HUDEP-2 (cell line): ENCODE data around the gene CDH13.

Experiments
- DNase-seq, 76 experiments: peaks; one replicate each; lab custom pipeline; 2025; ENCODE audit not compliant: unreplicated experiment in 76 of 76; lab: John Stamatoyannopoulos, UW

The CDH13 gene

DNA sequence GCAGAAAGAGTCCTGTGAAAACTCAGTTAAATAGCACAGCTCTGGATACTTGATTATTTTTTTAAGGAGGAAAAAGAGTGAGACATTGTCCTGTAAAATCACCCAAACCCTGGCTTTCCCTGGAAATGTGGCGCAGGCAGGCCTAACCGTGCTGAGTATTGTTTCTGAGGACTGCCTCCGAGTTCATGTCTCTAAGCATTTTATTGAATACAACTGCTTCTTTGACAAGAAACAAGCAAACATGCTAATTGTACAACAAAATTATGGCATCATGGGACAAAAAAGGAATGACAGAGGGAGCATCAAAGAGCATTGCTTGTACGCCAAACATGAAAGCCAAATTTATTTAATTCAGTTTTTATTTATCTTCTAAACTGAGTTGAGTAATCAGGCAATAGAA lies 1116.5 kb downstream of the CDH13 start:
- no peak for DNase-seq

DNA sequence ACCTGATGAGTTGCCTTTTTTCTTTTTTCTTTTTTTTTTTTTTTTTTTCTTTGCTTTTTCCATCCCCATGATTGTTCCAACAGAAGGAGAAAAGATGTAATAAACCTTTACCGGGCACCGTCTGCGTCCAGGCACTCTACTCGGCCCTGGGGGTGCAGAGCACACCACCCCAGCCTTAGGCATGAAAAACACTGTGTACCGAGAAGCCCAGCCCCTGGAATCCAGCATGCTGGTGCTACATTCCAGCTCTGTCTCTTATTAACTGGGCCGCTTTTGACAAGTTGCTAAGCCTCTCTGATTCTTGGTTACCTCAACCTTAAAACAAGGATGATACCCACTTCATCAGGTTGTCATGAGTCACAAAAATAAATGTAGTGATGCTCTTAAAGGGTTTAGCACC lies 1117.0 kb downstream of the CDH13 start:
- DNase-seq: no peak

DNA sequence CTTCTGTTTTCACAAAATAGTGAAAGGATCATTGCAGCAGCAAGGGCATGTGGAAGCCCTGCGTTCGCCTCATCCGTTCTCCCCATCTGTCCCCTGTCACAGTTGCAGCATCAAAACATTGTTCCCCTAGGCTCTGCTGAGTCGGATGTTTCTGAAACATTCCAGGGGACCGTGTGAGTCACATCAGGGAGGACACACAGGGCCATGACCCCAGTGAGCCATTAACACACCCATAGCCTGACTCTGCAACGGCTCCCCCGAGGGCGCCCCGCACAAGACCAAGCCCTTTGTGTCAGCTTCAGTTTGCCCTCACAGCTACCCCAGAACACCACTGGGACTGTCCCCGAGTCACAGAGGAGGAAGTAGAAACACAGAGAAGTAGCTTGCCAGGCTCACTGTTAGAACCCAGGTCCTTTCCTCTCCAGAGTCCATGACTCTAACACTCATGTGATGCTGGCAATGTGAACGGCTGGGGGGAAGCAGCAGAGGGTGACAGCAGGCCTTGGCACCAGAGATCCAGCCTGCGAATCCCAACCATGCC lies 1117.7 kb downstream of the CDH13 start:
- no peak for DNase-seq

DNA sequence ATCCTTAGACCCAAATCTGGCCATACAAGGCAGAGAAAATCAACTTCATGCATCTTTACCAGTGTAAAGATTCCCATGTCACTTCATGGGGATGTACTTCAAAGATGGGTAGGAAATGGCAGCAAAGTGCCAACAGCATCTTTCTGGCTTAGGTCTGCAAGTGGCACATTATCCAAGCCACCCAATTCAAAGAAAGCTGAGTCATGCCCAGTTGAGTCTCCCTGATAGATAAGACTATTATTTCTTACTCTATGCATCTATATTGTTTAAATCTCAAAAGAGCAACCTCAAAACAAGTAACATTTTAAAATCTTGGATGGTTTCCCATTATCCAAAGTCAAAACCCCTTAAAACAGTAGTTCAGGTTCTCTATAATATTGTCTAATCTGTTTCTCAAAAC lies 1119.8 kb downstream of the CDH13 start:
- no peak for DNase-seq

DNA sequence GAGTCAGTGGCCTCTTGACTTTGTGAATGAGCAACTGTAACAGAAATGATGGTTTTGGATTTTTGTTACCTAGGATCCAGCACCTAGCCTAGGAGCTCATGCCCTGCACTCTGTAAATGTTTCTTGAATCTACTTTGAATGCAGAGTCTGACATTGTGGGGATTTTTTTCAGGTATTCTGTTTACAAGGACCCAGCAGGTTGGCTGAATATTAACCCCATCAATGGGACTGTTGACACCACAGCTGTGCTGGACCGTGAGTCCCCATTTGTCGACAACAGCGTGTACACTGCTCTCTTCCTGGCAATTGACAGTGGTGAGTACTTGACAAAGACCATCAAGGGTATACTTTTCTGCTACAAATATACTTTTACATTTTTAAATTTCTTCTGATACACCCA lies 1121.2 kb downstream of the CDH13 start:
- DNase-seq: no peak

DNA sequence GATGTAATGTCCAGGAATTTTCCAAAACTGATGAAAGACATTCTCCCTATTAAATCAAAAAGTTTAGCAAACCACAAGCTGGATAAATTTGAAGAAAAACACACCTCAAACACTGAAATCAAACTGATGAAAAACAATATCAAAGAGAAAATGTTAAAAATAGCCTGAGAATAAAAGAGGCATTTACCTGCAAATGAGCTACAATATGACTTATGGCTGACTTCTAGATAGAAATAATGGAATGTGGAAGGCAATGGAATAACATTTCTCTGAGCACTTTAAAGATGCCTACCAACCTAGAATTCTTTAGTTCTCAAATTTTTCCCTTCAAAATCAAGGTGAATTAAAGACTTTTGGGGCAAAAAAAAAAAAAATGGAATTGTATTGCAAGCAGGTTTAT lies 1128.6 kb downstream of the CDH13 start:
- no peak for DNase-seq

DNA sequence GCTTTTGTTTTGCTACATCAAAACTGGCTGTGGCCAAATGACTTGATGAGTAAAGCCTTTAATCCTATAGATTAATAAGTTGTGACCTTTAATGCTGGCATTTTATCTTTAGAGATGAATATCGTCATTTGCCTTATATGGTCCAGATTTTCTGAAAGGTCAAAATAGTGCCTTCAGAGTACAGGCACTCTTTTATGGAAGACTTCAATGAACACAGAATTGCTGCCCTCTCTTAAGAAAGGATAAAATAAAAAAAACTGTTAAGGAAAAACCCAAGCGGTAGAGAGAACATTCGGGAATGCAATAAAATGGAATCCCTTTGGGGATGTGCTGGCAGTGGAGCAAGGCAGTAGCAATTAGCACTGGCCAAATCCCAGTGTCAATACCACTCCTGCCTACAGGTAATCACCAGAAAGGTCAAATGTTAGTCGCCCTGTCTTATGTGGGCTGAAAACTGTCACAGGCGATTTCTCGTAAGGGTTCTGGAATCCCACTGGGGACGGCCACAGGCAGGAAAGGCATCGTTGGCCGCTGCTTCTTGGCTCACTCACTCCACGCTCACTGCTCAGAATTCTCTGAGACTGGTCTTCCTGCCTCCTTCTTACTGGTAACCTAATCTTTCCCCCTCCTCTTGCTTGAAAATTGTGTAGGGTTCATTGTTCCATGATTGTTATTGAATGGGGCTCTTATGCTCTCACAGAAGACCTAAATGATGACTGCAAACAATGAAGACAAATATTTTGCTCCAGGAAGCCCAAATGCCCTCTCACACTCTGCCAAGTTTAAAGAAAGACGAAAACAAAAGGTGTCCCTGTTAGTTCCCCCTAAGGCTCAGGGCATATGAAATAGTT lies 1135.6 kb downstream of the CDH13 start:
- no peak for DNase-seq

DNA sequence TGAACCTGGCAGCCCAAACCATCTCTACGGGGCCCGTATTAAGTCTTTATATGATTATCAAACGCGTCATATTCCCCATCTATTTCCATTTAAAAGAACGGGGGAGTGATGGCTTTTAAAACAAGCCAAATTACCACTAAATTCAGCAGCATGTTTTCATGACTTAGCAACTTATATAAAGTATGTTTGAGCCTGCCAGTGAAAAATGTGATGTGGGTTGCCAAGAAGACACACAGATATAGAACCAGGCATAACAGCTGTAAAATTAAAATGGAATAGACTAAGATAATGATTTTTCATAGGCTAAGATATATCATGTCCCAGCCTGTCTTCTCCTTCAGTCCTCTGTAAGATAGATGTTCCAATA lies 1136.2 kb downstream of the CDH13 start:
- no peak for DNase-seq

DNA sequence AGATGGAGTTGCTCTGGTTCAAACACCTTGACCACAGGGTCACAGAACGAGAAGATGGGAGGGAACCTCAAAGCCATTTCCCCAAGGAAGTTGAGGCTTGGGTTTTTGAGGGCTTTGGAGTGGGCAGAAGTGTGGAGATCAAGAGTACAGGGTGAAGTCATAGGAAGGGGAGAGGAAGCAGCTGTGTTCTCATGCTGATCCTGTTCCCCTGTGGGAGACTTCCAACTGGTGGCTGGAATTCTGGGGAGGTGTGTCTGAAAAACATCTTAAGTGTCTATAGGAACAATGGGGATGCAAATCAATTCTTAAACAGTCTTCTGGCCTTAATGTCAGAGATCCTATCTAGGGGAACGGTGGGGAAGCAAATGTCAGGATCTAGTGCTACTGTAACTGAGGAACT lies 1142.2 kb downstream of the CDH13 start:
- no peak for DNase-seq

DNA sequence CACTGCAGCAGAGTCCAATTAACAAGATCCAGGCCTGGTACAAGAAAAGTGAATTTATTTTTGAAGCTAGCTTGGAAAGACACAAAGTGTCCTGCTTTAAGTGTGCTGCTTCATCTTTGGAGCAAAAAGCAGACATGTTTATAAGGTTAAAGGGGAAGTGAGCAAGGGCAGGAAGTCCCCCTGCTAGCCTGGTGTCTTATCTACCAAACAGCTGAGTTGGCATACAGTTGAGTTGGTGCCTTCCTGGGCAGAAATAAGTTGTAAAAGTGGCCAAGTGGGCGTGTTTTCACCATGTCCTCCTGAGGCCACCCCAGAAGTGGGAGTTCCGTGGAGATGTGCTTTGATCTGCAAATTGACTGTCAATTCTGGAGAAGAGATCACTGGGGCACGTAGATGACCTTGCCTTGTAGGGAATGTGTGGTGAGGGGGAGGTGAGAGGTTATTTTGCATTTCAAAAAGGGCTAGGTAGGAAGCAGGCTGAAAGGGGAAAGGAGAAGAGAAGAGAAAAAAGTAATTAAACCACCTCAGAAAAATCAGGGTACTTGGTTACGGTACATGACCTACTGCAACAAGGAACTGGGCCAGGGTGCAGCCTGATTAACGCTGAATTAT lies 1142.7 kb downstream of the CDH13 start:
- DNase-seq: peak in 2 of 76 experiments; percentile 0 to 2

DNA sequence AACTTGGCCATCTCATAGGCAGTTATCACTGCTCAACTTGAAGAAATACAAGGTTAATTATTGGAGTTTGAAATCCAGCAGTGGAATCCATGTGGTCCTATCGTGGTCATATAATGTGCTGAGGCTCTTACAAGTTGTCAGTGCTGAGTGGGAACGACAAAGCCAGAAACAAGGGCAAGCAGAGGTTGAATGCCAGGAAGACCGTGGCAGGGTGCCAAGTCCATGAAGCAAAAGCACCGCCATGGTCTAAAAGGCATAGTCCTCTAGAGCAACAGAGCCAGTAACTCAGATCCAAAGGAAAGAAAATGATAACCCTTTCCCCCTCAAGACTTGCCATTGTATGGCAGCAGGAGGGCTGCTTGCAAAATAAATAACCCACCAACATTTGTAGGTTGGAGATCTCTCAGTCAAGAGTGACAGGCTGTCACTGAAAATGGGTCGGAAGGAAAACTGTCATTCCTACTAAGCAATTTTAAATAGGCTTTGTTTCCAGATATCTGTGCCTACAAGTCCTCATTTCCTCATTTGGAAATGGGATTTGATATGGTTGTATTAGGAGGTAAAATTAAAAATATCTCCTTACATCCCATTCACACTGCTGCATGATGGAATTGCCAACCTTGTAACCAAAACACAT lies 1144.7 kb downstream of the CDH13 start:
- no peak for DNase-seq

DNA sequence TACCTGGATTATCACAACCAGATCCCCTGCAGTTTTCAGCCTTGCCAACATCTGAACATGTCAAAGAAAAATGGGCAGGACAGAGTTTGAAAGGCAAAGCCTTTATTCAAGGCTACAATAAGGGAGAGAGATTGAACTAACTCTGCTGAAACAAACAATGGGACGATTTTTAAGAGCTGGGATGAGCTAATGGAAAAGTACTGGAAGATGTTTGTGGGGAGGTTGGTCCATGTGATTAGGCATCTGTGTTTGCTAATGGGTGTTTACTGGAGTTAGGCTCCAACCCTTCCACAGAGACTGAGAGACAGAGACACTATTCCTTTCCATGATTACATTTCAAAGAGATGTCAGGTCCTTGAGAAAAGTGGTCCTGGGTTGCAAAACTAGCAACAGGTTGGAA lies 1146.0 kb downstream of the CDH13 start:
- DNase-seq: no peak

DNA sequence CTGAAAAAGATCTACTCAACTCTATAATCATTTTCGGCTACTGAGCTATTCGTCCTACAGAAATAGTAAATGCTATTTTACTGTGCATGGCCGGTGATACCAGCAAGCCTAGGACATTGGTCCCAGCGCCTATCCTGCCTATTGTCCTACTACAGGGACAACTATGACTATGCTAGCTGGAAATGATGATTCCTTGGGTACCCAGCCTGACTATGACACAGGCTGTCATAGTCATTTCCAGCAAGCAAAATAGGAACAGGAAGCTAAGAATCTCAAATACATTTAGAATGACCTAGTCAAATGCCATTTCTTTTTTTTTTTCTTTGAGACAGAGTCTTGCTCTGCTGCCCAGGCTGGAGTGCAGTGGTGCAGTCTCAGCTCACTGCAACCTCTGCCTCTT lies 1147.3 kb downstream of the CDH13 start:
- no peak for DNase-seq

DNA sequence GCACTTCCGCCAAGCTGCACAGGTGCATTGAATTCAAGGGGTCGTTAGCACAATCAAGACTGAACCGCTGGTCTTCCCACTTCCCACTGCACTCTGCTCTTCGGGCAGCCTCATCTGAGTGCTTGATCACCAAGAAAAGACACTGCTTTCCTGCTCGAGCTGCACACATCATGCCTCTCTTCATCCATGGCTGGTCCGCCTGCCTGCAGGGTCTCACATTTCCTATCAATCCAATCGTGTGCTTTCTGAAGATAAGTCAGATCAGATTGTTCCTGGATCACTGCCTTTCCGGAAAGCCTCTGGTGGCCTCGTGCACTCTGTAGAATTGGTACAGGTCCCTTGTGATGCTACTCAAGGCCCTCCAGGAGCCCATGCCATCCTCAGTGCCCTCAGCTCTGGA lies 1150.2 kb downstream of the CDH13 start:
- DNase-seq: no peak

DNA sequence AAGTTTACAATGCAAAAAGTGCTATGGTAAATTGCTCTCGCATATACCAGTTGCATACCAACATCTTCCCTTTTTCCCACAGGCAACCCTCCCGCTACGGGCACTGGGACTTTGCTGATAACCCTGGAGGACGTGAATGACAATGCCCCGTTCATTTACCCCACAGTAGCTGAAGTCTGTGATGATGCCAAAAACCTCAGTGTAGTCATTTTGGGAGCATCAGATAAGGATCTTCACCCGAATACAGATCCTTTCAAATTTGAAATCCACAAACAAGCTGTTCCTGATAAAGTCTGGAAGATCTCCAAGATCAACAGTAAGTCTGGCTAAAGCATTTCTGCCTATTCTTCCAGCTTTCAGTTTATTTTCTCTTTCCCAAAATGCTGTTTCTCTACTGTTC lies 1153.1 kb downstream of the CDH13 start:
- no peak for DNase-seq

DNA sequence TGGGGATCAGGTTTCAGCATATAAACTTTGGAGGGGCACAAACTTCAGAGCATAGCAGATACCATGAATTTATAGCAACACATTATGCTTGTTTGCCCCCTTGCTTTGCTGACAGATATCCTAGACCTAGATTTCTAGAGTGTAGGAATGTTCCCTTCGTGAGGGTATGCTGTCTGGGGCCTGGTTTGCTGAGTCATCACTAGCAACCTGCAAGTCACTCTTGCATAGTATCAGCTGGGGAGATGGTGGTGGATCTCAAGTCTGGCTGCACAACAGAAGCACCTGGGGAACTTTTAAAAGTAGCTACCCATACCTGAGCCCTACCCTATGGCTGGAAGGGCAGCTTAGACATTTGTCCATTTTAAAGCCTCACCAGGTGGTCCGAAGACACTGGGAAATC lies 1158.7 kb downstream of the CDH13 start:
- DNase-seq: no peak

DNA sequence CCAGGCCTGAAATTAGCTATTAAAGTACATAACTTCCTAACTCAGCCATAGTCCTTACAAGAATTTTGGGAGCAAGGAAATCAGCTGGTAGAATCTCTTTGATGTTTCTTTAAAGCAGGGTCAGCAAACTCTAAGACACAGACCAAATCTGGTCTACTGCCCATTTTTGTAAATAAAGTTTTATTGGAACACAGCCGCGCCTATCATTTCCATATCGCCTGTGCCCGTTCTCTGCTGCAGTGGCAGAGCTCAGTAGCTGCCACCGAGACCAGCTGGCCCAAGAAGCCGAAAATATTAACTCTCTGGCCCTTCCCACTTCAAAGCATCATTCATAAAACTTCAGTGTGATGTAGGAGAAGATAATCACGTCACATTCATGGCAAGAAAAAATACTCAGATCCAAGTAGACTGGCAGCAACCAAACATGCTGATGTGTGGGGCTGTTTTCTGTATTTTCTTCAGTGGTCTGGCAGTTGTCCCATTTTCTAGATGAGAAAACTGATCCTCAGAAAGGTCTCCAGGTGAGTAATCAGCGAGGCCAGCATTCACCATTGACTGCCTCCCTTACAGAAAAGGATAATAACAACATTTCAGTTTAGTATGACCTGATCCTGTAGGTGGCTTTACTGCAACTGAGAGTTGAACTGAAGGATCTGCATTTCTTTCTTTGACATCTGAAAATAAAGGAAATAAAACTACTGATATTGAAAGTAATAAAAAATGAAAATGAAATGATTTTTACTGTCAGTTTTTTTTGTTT lies 1163.1 kb downstream of the CDH13 start:
- DNase-seq: no peak

DNA sequence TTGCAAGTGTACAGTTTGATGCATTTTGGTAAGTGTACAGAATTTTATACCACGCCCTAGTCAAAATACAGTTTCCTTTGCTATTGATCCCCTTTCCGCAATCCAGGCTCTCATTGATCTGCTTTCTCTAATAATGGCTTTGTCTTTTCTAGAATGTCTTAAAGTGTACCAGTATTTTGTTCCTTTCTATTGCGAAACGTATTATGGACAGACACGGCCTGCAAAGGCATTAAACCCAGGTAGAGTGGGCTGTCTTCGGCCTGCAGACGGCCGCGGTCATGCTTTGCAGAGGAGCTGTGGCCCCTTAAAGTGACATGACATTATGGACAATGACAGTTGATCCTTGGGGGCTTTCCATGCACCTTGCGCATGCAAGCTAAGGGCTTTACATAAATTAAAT lies 1165.1 kb downstream of the CDH13 start:
- no peak for DNase-seq

DNA sequence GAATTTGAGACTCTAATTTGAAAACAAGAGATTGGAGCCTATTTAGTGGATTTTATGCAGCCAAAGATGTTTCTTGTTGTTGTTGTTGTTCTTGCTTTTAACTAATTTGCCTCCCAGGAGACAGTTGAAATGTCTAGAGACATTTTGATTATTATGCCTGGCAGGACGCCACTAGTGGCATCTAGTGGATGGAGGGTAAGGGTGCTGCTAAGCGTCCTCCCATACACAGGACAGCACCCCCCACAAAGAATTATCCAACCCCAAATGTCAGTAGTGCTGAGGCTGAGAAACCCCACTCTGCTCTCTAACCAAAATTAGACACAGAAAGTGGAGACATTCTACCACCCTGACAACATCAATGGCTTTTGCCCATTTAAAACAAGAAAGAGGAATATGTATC lies 1165.6 kb downstream of the CDH13 start:
- peak in 1 of 76 experiments; percentile 4 for DNase-seq

DNA sequence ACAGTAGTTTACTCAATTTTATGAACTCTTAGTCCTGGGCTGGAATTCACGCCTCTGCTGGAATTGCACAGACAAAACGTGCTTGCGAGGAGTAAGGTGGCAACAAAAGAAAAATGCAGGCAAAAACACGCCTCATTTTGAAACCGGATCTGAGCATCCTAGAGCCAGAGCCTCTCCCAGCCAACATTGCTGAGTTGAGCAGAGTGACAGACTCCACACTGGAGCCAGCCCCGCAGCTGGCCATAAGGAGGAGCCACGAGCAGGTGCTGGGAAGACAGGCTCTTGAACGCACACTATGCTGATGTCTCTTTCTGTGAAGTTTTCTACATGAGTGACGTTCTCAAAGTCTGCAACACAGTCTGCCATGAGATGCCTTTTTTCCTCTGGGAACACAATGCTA lies 1166.4 kb downstream of the CDH13 start:
- DNase-seq: no peak
